Fibroblast of the conjunctiva (primary cell): ENCODE measurements around the gene PKM.

Experiments
- DNase-seq: peaks from one replicate; pipeline ENCODE4 v3.0.0-alpha.2; 2010; ENCODE audit warnings: low read depth

PKM gene

DNA sequence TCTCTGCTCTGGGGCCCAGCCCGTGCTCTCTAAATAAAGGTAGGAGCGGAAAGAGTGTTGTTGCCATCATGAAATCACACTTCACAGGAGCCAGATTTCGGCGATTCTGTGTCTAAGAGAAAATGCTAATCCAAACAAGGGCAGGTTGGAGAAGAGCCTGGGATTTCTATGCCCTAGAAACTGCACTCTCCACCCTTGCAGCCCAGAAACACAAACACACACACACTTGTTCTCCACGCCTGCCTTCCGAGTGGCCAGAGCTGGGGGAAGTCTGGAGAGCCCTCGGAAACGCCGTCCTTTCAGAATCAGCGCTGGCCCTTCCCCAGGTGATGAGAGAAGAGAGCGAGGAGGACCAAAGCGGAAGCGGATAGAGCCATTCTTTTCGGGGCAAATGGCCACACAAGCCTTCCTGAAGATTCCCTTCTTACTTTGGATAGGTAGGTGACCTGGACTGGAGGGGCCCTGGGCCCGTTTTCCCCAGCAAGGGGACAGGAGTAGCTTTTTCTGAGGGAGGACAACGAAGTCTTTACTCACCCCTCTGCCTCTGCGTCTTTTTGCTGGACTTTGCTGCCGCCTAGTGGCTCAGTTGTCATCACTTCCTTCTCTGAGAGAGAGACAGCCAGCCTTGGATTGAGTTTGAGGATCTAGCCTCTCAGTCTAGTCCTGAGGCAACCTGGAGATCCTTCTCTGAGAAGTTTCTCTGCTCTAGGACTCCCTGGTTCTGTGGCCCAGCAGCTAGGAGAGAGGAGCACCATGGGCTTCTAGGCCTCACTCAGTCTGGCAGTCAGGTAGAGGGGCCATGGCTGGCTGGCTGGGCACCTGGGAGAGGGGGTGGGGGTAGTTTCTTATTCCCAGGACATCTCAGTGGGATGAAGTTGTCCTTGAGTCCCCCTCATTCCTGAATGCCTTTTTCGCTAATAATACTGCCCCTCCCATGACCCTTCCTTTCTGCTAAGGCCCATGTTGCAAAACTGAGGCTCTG lies 75.1 kb downstream of the PKM start:
- peak; percentile 74 for DNase-seq

DNA sequence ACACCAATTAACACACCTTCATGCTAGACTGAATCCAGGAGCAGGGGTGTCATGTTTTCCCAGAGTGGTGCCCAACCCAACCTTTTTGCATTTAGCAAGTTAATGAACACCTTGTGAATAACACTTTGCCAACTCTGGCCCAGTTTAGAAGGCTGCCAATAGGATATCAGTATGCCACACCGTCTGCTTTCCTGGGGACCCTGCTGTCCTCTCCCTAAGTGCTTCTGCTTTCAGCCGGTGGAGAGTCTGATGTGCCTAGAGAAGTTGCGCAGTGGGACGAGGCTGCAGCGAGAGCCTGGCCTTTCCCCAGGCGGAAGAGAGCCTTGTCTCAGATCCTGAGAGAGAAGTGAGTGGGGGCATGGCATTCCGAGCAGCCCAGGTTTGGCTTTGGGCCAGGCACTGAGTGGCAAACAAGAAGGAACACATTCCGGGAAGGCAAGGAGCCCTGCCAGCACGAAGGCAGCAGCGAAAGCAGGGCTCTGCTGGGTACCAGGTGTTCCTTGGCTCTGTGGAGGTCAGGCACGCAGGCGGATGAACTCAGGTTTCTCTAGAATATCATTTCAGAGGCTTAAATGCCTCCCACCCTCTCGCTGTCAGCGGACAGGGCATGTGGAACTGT lies 75.9 kb downstream of the PKM start:
- DNase-seq, result no peak

DNA sequence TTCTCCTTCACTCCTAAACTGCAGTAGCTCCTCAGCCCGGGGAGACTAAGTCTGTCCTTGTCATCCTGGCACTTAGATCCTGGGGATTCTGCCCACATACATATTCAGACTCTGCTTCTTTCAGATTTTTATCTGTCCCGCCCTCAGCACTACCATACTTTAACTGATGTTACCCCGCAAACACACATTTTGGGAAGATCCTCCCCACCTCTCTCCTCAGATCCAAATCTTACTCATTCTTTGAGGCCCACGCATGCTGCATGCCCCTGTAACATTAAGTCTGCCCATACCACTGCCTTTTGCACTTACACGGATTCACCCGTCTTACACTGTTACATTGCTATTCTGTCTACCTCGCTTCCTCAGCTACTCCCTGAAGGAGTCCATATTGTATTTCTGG lies 76.7 kb downstream of the PKM start:
- no peak for DNase-seq

DNA sequence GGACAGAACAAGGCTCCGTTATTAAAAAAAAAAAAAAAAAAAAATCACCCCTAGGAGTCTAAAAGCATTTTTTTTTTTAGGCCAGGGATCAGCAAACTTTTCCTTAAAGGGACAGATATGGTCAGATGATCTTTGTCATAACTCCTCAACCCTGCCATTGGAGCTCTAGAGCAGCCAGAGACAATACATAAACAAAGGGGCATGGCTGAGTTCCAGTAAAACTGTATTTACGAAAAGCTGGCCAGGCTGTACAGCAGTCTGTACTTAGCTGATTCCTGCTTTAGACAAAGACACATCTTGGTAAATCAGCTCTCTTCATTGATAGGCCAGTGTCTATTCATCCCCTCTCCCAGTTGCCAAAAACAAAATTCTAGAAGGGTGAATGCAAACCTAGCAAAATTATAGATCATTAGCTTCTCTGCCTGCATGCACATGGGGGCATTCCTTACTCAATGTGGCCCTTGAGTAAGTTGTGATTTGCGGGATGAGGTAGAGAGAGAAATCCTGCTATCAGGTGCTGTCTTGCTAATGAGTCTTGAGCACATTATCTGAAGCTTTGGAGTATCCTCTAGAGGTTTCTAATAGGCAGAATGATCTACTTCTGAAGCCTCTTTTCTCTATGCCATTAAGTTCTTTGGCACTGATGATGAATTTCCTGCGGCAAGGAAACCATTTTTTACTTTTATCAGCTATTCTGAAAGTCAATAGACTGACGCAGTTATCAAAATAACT lies 77.6 kb downstream of the PKM start:
- DNase-seq, result no peak
